ENCODE data around the gene PTPRJ. TPM values are rescaled to one million over a fixed set of nuclear protein-coding genes. Genes with fewer than 3 reads are reported as not detected.

Gene PTPRJ
- total and polyA plus RNA-seq, 2 of the 13 experiments (the other 11 are each of a cell fraction or from before 2014, with no cell fraction given), result 1.0 to 1.2 TPM

GRCh38 chr11:48013269-48013901, 33.0 kb downstream of the PTPRJ start (continued):
- TF ChIP-seq ZGPAT (CRISPR knock-in tag; IDR thresholded peaks at IDR 0.05), result peak; percentile 42; the same call in 1 of the 2 replicates
- no peak for TF ChIP-seq GATAD1 (CRISPR knock-in tag; IDR thresholded peaks at IDR 0.05)
- peak; percentile 91 for TF ChIP-seq ETV5 (CRISPR knock-in tag; IDR thresholded peaks at IDR 0.05; ENCODE audit: borderline replicate concordance)
- TF ChIP-seq TRAFD1 (CRISPR knock-in tag; IDR thresholded peaks at IDR 0.05; ENCODE audit: borderline replicate concordance), result no peak
- TF ChIP-seq TOPORS (CRISPR knock-in tag; IDR thresholded peaks at IDR 0.05), result no peak
- TF ChIP-seq FOXJ3 (CRISPR knock-in tag; IDR thresholded peaks at IDR 0.05; ENCODE audit: borderline replicate concordance), result peak; percentile 29; the same call in 1 of the 2 replicates
- TF ChIP-seq NFYB (CRISPR knock-in tag; IDR thresholded peaks at IDR 0.05), result no peak
- TF ChIP-seq MXI1 (IDR thresholded peaks at IDR 0.05; ENCODE audit: borderline replicate concordance, low read depth, low read length), result 0 out of 3 replicates have a peak, but pooled peaks have one; percentile 27
- 0 out of 2 replicates have a peak, but pooled peaks have one; percentile 25 for TF ChIP-seq HOXA3 (CRISPR knock-in tag; IDR thresholded peaks at IDR 0.05)
- TF ChIP-seq FOSL2 (CRISPR knock-in tag; IDR thresholded peaks at IDR 0.05), result peak; percentile 31; the same call in 1 of the 2 replicates
- peak; percentile 71; the same call in 1 of the 2 replicates for TF ChIP-seq ZSCAN21 (CRISPR knock-in tag; IDR thresholded peaks at IDR 0.05; ENCODE audit: borderline replicate concordance)
- TF ChIP-seq NCOA2 (CRISPR knock-in tag; IDR thresholded peaks at IDR 0.05), result peak; percentile 47; the same call in 1 of the 2 replicates
- no peak for TF ChIP-seq EEA1 (CRISPR knock-in tag; IDR thresholded peaks at IDR 0.05; ENCODE audit: borderline replicate concordance)
- no peak for TF ChIP-seq ZNF709 (CRISPR knock-in tag; IDR thresholded peaks at IDR 0.05)
- peak; percentile 64 for TF ChIP-seq HDAC2 (CRISPR knock-in tag; IDR thresholded peaks at IDR 0.05)
- TF ChIP-seq ZNF138 (CRISPR knock-in tag; IDR thresholded peaks at IDR 0.05; ENCODE audit: low read depth), result no peak
- TF ChIP-seq ZNF329 (CRISPR knock-in tag; IDR thresholded peaks at IDR 0.05; ENCODE audit: low read depth), result no peak
- TF ChIP-seq ELF1 (CRISPR knock-in tag; IDR thresholded peaks at IDR 0.05), result peak; percentile 60; the same call in 1 of the 2 replicates
- peak; percentile 32; the same call in 1 of the 2 replicates for TF ChIP-seq DPF2 (CRISPR knock-in tag; IDR thresholded peaks at IDR 0.05; ENCODE audit: borderline replicate concordance, low read depth)
- TF ChIP-seq TEF (CRISPR knock-in tag; IDR thresholded peaks at IDR 0.05), result no peak
- peak; percentile 45; the same call in 1 of the 2 replicates for TF ChIP-seq ARID5B (CRISPR knock-in tag; IDR thresholded peaks at IDR 0.05)
- no peak for TF ChIP-seq ZNF546 (CRISPR knock-in tag; conservative IDR thresholded peaks at IDR 0.05)
- no peak for TF ChIP-seq PRPF4 (IDR thresholded peaks at IDR 0.05; ENCODE audit: low read depth, low read length, poor library complexity, severe bottlenecking)
